ENCODE data around the gene VWA5A. TPM values are rescaled to one million over a fixed set of nuclear protein-coding genes. Genes with fewer than 3 reads are reported as not detected.
"Not testable (repeated sequence)": the region's sequence is repeated elsewhere in the genome, so short reads cannot be mapped to it uniquely, and the experiment has no call there.

Gene VWA5A
- total and polyA plus RNA-seq, 4 donors: 9.9 to 56.7 (median 26.2) TPM

DNA sequence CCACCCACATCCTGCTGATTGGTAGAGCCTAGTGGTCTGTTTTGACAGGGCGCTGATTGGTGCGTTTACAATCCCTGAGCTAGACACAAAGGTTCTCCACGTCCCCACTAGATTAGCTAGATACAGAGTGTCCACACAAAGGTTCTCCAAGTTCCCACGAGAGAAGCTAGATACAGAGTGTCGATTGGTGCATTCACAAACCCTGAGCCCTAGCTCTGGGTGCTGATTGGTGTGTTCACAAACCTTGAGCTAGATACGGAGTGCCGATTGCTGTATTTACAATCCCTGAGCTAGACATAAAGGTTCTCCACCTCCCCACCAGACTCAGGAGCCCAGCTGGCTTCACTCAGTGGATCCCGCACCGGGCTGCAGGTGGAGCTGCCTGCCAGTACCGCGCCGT is 55.1 kb downstream of the VWA5A start:
- H3K4me3 ChIP-seq (ENCODE audit: low read length in 2 of 2); H3K27ac ChIP-seq (ENCODE audit: low read depth in 1 of 2, low read length in 2 of 2); H3K4me1 ChIP-seq (ENCODE audit: control insufficient read depth in 1 of 2, insufficient read depth in 2 of 2, low read length in 2 of 2); H3K36me3 ChIP-seq (ENCODE audit: control insufficient read depth in 1 of 2, insufficient read depth in 2 of 2, low read length in 1 of 2); ATAC-seq (ENCODE audit: low FRiP score); H3K9me3 ChIP-seq (ENCODE audit: control insufficient read depth, low read length); H3K27me3 ChIP-seq (ENCODE audit: control insufficient read depth in 1 of 2, insufficient read depth in 2 of 2, low read length in 1 of 2); intact Hi-C loops (cut with DNase I); DNase-seq: not testable (repeated sequence)
- WGBS, 2 donors: 80 to 88% methylated on average over 1 to 6 of the region's 12 CpGs

- Histone ChIP-seq H3K27me3 (ENCODE audit: control insufficient read depth in 1 of 2, insufficient read depth in 2 of 2, low read length in 1 of 2) (no peaks in the 10 kb centered on the region), H3K9me3 (ENCODE audit: control insufficient read depth, low read length) (no peaks in the 10 kb centered on the region), H3K4me3 (ENCODE audit: low read length in 2 of 2) (no peak overlapping the region), H3K36me3 (ENCODE audit: control insufficient read depth in 1 of 2, insufficient read depth in 2 of 2, low read length in 1 of 2) (no peaks in the 10 kb centered on the region), H3K4me1 (ENCODE audit: control insufficient read depth in 1 of 2, insufficient read depth in 2 of 2, low read length in 2 of 2) (no peaks in the 10 kb centered on the region), H3K27ac (ENCODE audit: low read depth in 1 of 2, low read length in 2 of 2) (no peak overlapping the region)
- 89 to 90% methylated on average over 22 to 39 of the region's 40 CpGs for WGBS, 2 donors
- ATAC-seq (ENCODE audit: low FRiP score): no peak
- intact Hi-C loops (cut with DNase I): no loop called here
- DNase-seq: no peak
Observed at GRCh38 chr11:124170801-124171586, 55.7 kb downstream of the VWA5A start.

DNA sequence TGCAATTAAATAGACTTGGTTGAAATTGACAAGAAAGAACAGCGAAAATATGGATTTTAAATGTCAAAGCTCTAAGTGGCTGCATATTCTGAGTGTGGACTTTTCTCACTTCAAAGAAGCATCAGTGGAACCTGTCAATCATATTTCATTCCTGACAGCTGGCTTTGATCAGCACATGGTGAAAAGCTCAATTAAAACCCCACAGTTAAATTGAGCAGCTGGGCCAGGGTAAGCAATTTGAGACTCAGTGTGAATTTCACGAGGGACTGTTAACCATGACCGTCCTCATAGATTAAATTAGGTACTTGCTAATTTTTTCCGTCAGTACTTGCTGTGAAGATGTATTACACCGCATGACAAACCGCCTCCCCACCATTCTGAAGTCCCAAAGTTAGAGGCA is 56.9 kb downstream of the VWA5A start:
- ATAC-seq (ENCODE audit: low FRiP score) (no peak), DNase-seq (no peak)
- intact Hi-C loops (cut with DNase I): no loop called here
- H3K4me1 ChIP-seq (ENCODE audit: control insufficient read depth in 1 of 2, insufficient read depth in 2 of 2, low read length in 2 of 2): no peaks in the 10 kb centered on the region
- no peak overlapping the region for H3K4me3 ChIP-seq (ENCODE audit: low read length in 2 of 2)
- no peaks in the 10 kb centered on the region for H3K27me3 ChIP-seq (ENCODE audit: control insufficient read depth in 1 of 2, insufficient read depth in 2 of 2, low read length in 1 of 2)
- no peak overlapping the region for H3K27ac ChIP-seq (ENCODE audit: low read depth in 1 of 2, low read length in 2 of 2)
- 81 to 82% methylated on average over 6 of the region's 6 CpGs for WGBS, 2 donors
- H3K36me3 ChIP-seq (ENCODE audit: control insufficient read depth in 1 of 2, insufficient read depth in 2 of 2, low read length in 1 of 2): no peaks in the 10 kb centered on the region
- H3K9me3 ChIP-seq (ENCODE audit: control insufficient read depth, low read length): no peaks in the 10 kb centered on the region

GRCh38 chr11:124172599-124172998 is 57.3 kb downstream of the VWA5A start:
- no peaks in the 10 kb centered on the region for H3K27me3 ChIP-seq (ENCODE audit: control insufficient read depth in 1 of 2, insufficient read depth in 2 of 2, low read length in 1 of 2)
- intact Hi-C loops (cut with DNase I): no loop called here
- ATAC-seq (ENCODE audit: low FRiP score): no peak
- 95 to 97% methylated on average over 1 of the region's 1 CpG for WGBS, 2 donors
- H3K4me3 ChIP-seq (ENCODE audit: low read length in 2 of 2): no peak overlapping the region
- no peaks in the 10 kb centered on the region for H3K4me1 ChIP-seq (ENCODE audit: control insufficient read depth in 1 of 2, insufficient read depth in 2 of 2, low read length in 2 of 2)
- no peaks in the 10 kb centered on the region for H3K36me3 ChIP-seq (ENCODE audit: control insufficient read depth in 1 of 2, insufficient read depth in 2 of 2, low read length in 1 of 2)
- no peak for DNase-seq
- no peak overlapping the region for H3K27ac ChIP-seq (ENCODE audit: low read depth in 1 of 2, low read length in 2 of 2)
- no peaks in the 10 kb centered on the region for H3K9me3 ChIP-seq (ENCODE audit: control insufficient read depth, low read length)

- no peak overlapping the region for H3K27ac ChIP-seq (ENCODE audit: low read depth in 1 of 2, low read length in 2 of 2)
Observed at GRCh38 chr11:124174001-124174583, 58.8 kb downstream of the VWA5A start.

GRCh38 chr11:124176925-124177715 is 61.9 kb downstream of the VWA5A start:
- Histone ChIP-seq H3K27me3 (ENCODE audit: control insufficient read depth in 1 of 2, insufficient read depth in 2 of 2, low read length in 1 of 2) (no peaks in the 10 kb centered on the region), H3K4me1 (ENCODE audit: control insufficient read depth in 1 of 2, insufficient read depth in 2 of 2, low read length in 2 of 2) (no peaks in the 10 kb centered on the region), H3K4me3 (ENCODE audit: low read length in 2 of 2) (no peak overlapping the region), H3K9me3 (ENCODE audit: control insufficient read depth, low read length) (peaks cover 2% of the 10 kb centered on the region), H3K36me3 (ENCODE audit: control insufficient read depth in 1 of 2, insufficient read depth in 2 of 2, low read length in 1 of 2) (no peaks in the 10 kb centered on the region), H3K27ac (ENCODE audit: low read depth in 1 of 2, low read length in 2 of 2) (no peak overlapping the region)
- DNase-seq (no peak), ATAC-seq (ENCODE audit: low FRiP score) (no peak)
- whole genome bisulfite sequencing, 2 donors: 78 to 87% methylated on average over 5 of the region's 5 CpGs
- intact Hi-C loops (cut with DNase I): no loop called here

More at GRCh38 chr11:124174001-124174583, 58.8 kb downstream of the VWA5A start:
- Histone ChIP-seq H3K36me3 (ENCODE audit: control insufficient read depth in 1 of 2, insufficient read depth in 2 of 2, low read length in 1 of 2) (no peaks in the 10 kb centered on the region), H3K9me3 (ENCODE audit: control insufficient read depth, low read length) (no peaks in the 10 kb centered on the region), H3K27me3 (ENCODE audit: control insufficient read depth in 1 of 2, insufficient read depth in 2 of 2, low read length in 1 of 2) (no peaks in the 10 kb centered on the region), H3K4me1 (ENCODE audit: control insufficient read depth in 1 of 2, insufficient read depth in 2 of 2, low read length in 2 of 2) (no peaks in the 10 kb centered on the region), H3K4me3 (ENCODE audit: low read length in 2 of 2) (no peak overlapping the region)
- ATAC-seq (ENCODE audit: low FRiP score): no peak
- 28 to 31% methylated on average over 4 of the region's 4 CpGs for WGBS, 2 donors
- intact Hi-C loops (cut with DNase I): no loop called here
- no peak for DNase-seq

- peaks cover 2% of the 10 kb centered on the region for H3K9me3 ChIP-seq (ENCODE audit: control insufficient read depth, low read length)
- no peaks in the 10 kb centered on the region for H3K4me1 ChIP-seq (ENCODE audit: control insufficient read depth in 1 of 2, insufficient read depth in 2 of 2, low read length in 2 of 2)
- no peak for DNase-seq
- ATAC-seq (ENCODE audit: low FRiP score): no peak
- H3K4me3 ChIP-seq (ENCODE audit: low read length in 2 of 2): no peak overlapping the region
- H3K27me3 ChIP-seq (ENCODE audit: control insufficient read depth in 1 of 2, insufficient read depth in 2 of 2, low read length in 1 of 2): no peaks in the 10 kb centered on the region
- H3K36me3 ChIP-seq (ENCODE audit: control insufficient read depth in 1 of 2, insufficient read depth in 2 of 2, low read length in 1 of 2): no peaks in the 10 kb centered on the region
- no peak overlapping the region for H3K27ac ChIP-seq (ENCODE audit: low read depth in 1 of 2, low read length in 2 of 2)
- 5 to 8% methylated on average over 1 of the region's 1 CpG for WGBS, 2 donors
- intact Hi-C loops (cut with DNase I): no loop called here
Observed at GRCh38 chr11:124179310-124179709, 64.1 kb downstream of the VWA5A start.

- H3K27ac ChIP-seq (ENCODE audit: low read depth in 1 of 2, low read length in 2 of 2): no peak within 1 kb of the TSS
- 42 to 49% methylated on average over 3 of the region's 3 CpGs for WGBS, 2 donors
- ATAC-seq (ENCODE audit: low FRiP score) (no peak), DNase-seq (no peak)
- H3K4me1 ChIP-seq (ENCODE audit: control insufficient read depth in 1 of 2, insufficient read depth in 2 of 2, low read length in 2 of 2): no peaks in the 10 kb centered on the region
- intact Hi-C loops (cut with DNase I): no loop called here
- H3K36me3 ChIP-seq (ENCODE audit: control insufficient read depth in 1 of 2, insufficient read depth in 2 of 2, low read length in 1 of 2): no peaks in the 10 kb centered on the region
- H3K4me3 ChIP-seq (ENCODE audit: low read length in 2 of 2): no peak within 1 kb of the TSS
- no peaks in the 10 kb centered on the region for H3K27me3 ChIP-seq (ENCODE audit: control insufficient read depth in 1 of 2, insufficient read depth in 2 of 2, low read length in 1 of 2)
- peaks cover 2% of the 10 kb centered on the region for H3K9me3 ChIP-seq (ENCODE audit: control insufficient read depth, low read length)
Observed at GRCh38 chr11:124183068-124183467, 67.8 kb downstream of the VWA5A start, which contains the start of gene OR10D3. OR10D3 (plus strand) TSS chr11:124183345; CDS start chr11:124185270, 1,925 bp downstream.

Measured in aorta (tissue), 5 donors.